Breast epithelium (tissue), 4 donors: ENCODE data around the gene IL17C. TPM values are rescaled to one million over a fixed set of nuclear protein-coding genes. Genes with fewer than 3 reads are reported as not detected.

Experiments used
- DNase-seq, 2 donors: peaks; one replicate each; pipeline ENCODE4 v3.0.0-alpha.2; 2019; ENCODE audit warnings: low spot score in 2 of 2
- H3K27ac ChIP-seq, 2 donors: fragments of 200-600 bp; sonication (generic) in 1 of 2; one replicate each; pipeline ENCODE4 v1.5.1; 2016 to 2019; ENCODE audit warnings: mild to moderate bottlenecking in 1 of 2
- H3K27me3 ChIP-seq, 2 donors: fragments of 200-600 bp; sonication (generic) in 1 of 2; one replicate each; pipeline versions ENCODE4 v1.5.1 to v1.6.0; 2017 to 2019; ENCODE audit warnings: control low read depth in 1 of 2, mild to moderate bottlenecking in 1 of 2
- H3K36me3 ChIP-seq: fragments of 200-600 bp; one replicate; pipeline ENCODE4 v1.5.1; 2019
- H3K4me1 ChIP-seq, 2 donors: fragments of 200-600 bp; sonication (generic); one replicate each; pipeline ENCODE4 v1.5.1; 2016 to 2019; ENCODE audit warnings: control low read depth in 1 of 2
- H3K4me3 ChIP-seq, 3 donors: fragments of 200-600 bp; sonication (generic); 1 replicate in 2 of 3; 2 replicates in 1 of 3; pipeline ENCODE4 v1.5.1; 2016 to 2019; ENCODE audit warnings: mild to moderate bottlenecking in 3 of 3, moderate library complexity in 2 of 3
- H3K9me3 ChIP-seq, 2 donors: fragments of 200-600 bp; sonication (generic) in 1 of 2; one replicate each; pipeline ENCODE4 v1.5.1; 2016 to 2019; ENCODE audit warnings: control low read depth in 1 of 2
- CTCF ChIP-seq, 3 donors: fragments of 450-650 bp; IDR thresholded peaks; one replicate each; pipeline ENCODE4 v1.5.1; 2016 to 2017; ENCODE audit warnings: antibody characterized with exemption in 3 of 3, mild to moderate bottlenecking in 3 of 3, moderate library complexity in 3 of 3
- POLR2A ChIP-seq: fragments of 450-650 bp; IDR thresholded peaks from one replicate; pipeline ENCODE4 v1.6.1; 2016; ENCODE audit warnings: antibody characterized with exemption, mild to moderate bottlenecking, moderate library complexity
- POLR2AphosphoS5 ChIP-seq, 3 donors: sonication (generic); formaldehyde crosslinking; IDR thresholded peaks; one replicate each; pipeline ENCODE4 v1.6.1; 2017; ENCODE audit warnings: antibody characterized with exemption in 3 of 3
- intact Hi-C: fragments of 100-400 bp; cut with DNase I; formaldehyde crosslinking; loops from one replicate; pipeline ENCODE4 v1.15.1; 2023; ENCODE audit warnings: low total_unique reads
- total RNA-seq, 3 donors: library from RNA; depleted of rRNA; stranded (reverse); fragments of >200 nt; gene quantifications; one replicate each; pipeline ENCODE4 v1.1.0, GENCODE V29; 2016

Gene IL17C
- total RNA-seq, 3 donors from 2014 or later = not detected

- H3K27ac ChIP-seq = no peak overlapping the region
- intact Hi-C loops = no loop called here
- DNase-seq = no peak
- no peaks in the 10 kb centered on the region for H3K4me1 ChIP-seq
- no peaks in the 10 kb centered on the region for H3K27me3 ChIP-seq
- no peaks in the 10 kb centered on the region for H3K36me3 ChIP-seq
- H3K9me3 ChIP-seq = no peaks in the 10 kb centered on the region
- no peak overlapping the region for H3K4me3 ChIP-seq
- TF ChIP-seq POLR2AphosphoS5 (IDR thresholded peaks at IDR 0.05) = no peak
- TF ChIP-seq POLR2A = no peak
- no peak for TF ChIP-seq CTCF (IDR thresholded peaks at IDR 0.05)
Observed at GRCh38 chr16:88593489-88593888, 44.9 kb upstream of the IL17C start.

- TF ChIP-seq POLR2A = no peak
- TF ChIP-seq CTCF (IDR thresholded peaks at IDR 0.05) = no peak
- no peak for TF ChIP-seq POLR2AphosphoS5 (IDR thresholded peaks at IDR 0.05)
- Histone ChIP-seq H3K9me3 (no peaks in the 10 kb centered on the region), H3K27ac (no peak overlapping the region), H3K4me3 (no peak overlapping the region), H3K27me3 (no peaks in the 10 kb centered on the region), H3K4me1 (no peaks in the 10 kb centered on the region), H3K36me3 (no peaks in the 10 kb centered on the region)
- intact Hi-C loops = no loop called here
- no peak for DNase-seq
Observed at GRCh38 chr16:88593910-88594309, 44.5 kb upstream of the IL17C start.

GRCh38 chr16:88595101-88595500 lies 43.3 kb upstream of the IL17C start:
- TF ChIP-seq POLR2A (no peak), POLR2AphosphoS5 (IDR thresholded peaks at IDR 0.05) (no peak), CTCF (IDR thresholded peaks at IDR 0.05) (no peak)
- Histone ChIP-seq H3K4me1 (no peaks in the 10 kb centered on the region), H3K4me3 (no peak overlapping the region), H3K27me3 (no peaks in the 10 kb centered on the region), H3K36me3 (no peaks in the 10 kb centered on the region), H3K9me3 (no peaks in the 10 kb centered on the region), H3K27ac (no peak overlapping the region)
- DNase-seq = no peak
- intact Hi-C loops = no loop called here

- TF ChIP-seq POLR2AphosphoS5 (IDR thresholded peaks at IDR 0.05) = no peak
- no peak for TF ChIP-seq POLR2A
- TF ChIP-seq CTCF (IDR thresholded peaks at IDR 0.05) = no peak
- no peaks in the 10 kb centered on the region for H3K9me3 ChIP-seq
- H3K4me1 ChIP-seq = no peaks in the 10 kb centered on the region
- no peaks in the 10 kb centered on the region for H3K36me3 ChIP-seq
- H3K27me3 ChIP-seq = no peaks in the 10 kb centered on the region
- intact Hi-C loops = no loop called here
- no peak overlapping the region for H3K27ac ChIP-seq
- no peak for DNase-seq
- no peak overlapping the region for H3K4me3 ChIP-seq
Observed at GRCh38 chr16:88595921-88596320, 42.5 kb upstream of the IL17C start.

- Histone ChIP-seq H3K27ac (no peak overlapping the region), H3K4me3 (no peak overlapping the region), H3K4me1 (no peaks in the 10 kb centered on the region), H3K9me3 (no peaks in the 10 kb centered on the region), H3K36me3 (no peaks in the 10 kb centered on the region), H3K27me3 (no peaks in the 10 kb centered on the region)
- intact Hi-C loops = no loop called here
- DNase-seq = no peak
- TF ChIP-seq POLR2A = no peak
- no peak for TF ChIP-seq CTCF (IDR thresholded peaks at IDR 0.05)
- no peak for TF ChIP-seq POLR2AphosphoS5 (IDR thresholded peaks at IDR 0.05)
Observed at GRCh38 chr16:88596483-88596882, 41.9 kb upstream of the IL17C start.
